Vagina (tissue), 2 donors: ENCODE results near the gene SMAP2.

Experiments used
- CTCF ChIP-seq, 3 experiments: fragments of 450-650 bp in 2 of 3; fragments of 200-600 bp in 1 of 3; sonication (generic) in 1 of 3; IDR thresholded peaks; one replicate each; pipeline ENCODE4 v1.5.1; 2017 to 2019; ENCODE audit warnings: antibody characterized with exemption in 3 of 3, mild to moderate bottlenecking in 2 of 3, moderate library complexity in 2 of 3
- POLR2A ChIP-seq, 2 donors: fragments of 450-650 bp; IDR thresholded peaks; one replicate each; pipeline ENCODE4 v1.6.1; 2017; ENCODE audit warnings: antibody characterized with exemption in 2 of 2, mild to moderate bottlenecking in 2 of 2, moderate library complexity in 2 of 2
- POLR2AphosphoS5 ChIP-seq, 2 donors: sonication (generic); formaldehyde crosslinking; IDR thresholded peaks; one replicate each; pipeline ENCODE4 v1.9.0; 2017; ENCODE audit warnings: antibody characterized with exemption in 2 of 2, mild to moderate bottlenecking in 2 of 2, low read depth in 1 of 2; ENCODE audit not compliant: insufficient read depth in 1 of 2

- no peak for TF ChIP-seq POLR2A (IDR thresholded peaks at IDR 0.05)
- TF ChIP-seq POLR2AphosphoS5 (IDR thresholded peaks at IDR 0.05; ENCODE audit: insufficient read depth in 1 of 2, low read depth in 1 of 2) = no peak
- TF ChIP-seq CTCF (IDR thresholded peaks at IDR 0.05) = no peak
These were observed 37.8 kb downstream of the SMAP2 start for GRCh38 chr1:40411294-40411693.
